Stimulated activated naive B cell treated with anti-CD40 and anti-IgM and Interleukin-4, amounts not matched to agents 10 μg/mL and 1 μg/mL and 100 μg/mL, for 72 hours (primary cell): ENCODE measurements around the gene CA5A.

Experiments
- ATAC-seq, 2 donors: fragments of 150-1000 bp; cut with Tn5 transposase; replicated peaks; 2 replicates each; pipeline ENCODE4 v1.10.0; 2021; ENCODE audit warnings: moderate library complexity in 1 of 2
- DNase-seq: peaks from one replicate; pipeline ENCODE4 v3.0.0; 2021
- H3K27ac Mint-ChIP-seq: one replicate; pipeline ENCODE4 v1.8.0; 2022; ENCODE audit warnings: mild to moderate bottlenecking, mixed read lengths
- H3K27me3 Mint-ChIP-seq, 2 donors: one replicate each; pipeline ENCODE4 v1.8.0; 2022; ENCODE audit warnings: mixed read lengths in 2 of 2
- H3K36me3 Mint-ChIP-seq, 2 donors: one replicate each; pipeline ENCODE4 v1.8.0; 2022; ENCODE audit warnings: mixed read lengths in 2 of 2, mild to moderate bottlenecking in 1 of 2
- H3K4me1 Mint-ChIP-seq, 2 donors: one replicate each; pipeline ENCODE4 v1.8.0; 2022; ENCODE audit warnings: mixed read lengths in 2 of 2, mild to moderate bottlenecking in 1 of 2
- H3K4me3 Mint-ChIP-seq, 2 donors: one replicate each; pipeline ENCODE4 v1.8.0; 2022; ENCODE audit warnings: mild to moderate bottlenecking in 2 of 2, mixed read lengths in 2 of 2, moderate library complexity in 1 of 2
- H3K9me3 Mint-ChIP-seq, 2 donors: one replicate each; pipeline ENCODE4 v1.8.0; 2022; ENCODE audit warnings: mixed read lengths in 2 of 2, mild to moderate bottlenecking in 1 of 2

Gene CA5A

GRCh38 chr16:87973717-87974116 is 37.4 kb upstream of the CA5A start:
- H3K4me3 Mint-ChIP-seq = no peak overlapping the region
- H3K36me3 Mint-ChIP-seq = peaks cover 50 to 68% of the 10 kb centered on the region in 2 donors
- H3K4me1 Mint-ChIP-seq = peaks cover 28 to 62% of the 10 kb centered on the region in 2 donors
- peaks cover 15 to 22% of the 10 kb centered on the region in 2 donors for H3K9me3 Mint-ChIP-seq
- H3K27ac Mint-ChIP-seq = peak overlapping the region; percentile 15
- ATAC-seq = peak in 1 of 2 donors; percentile 12
- no peak for DNase-seq
- H3K27me3 Mint-ChIP-seq = no peaks in the 10 kb centered on the region

- ATAC-seq (no peak), DNase-seq (no peak)
- Mint-ChIP-seq H3K4me3 (no peak overlapping the region), H3K36me3 (peaks cover 49 to 61% of the 10 kb centered on the region in 2 donors), H3K4me1 (peaks cover 30 to 67% of the 10 kb centered on the region in 2 donors), H3K27me3 (no peaks in the 10 kb centered on the region), H3K27ac (peak overlapping the region; percentile 77), H3K9me3 (peaks cover 15 to 22% of the 10 kb centered on the region in 2 donors)
These were observed 35.6 kb upstream of the CA5A start for GRCh38 chr16:87971933-87972332.

- Mint-ChIP-seq H3K4me1 (peaks cover 35 to 78% of the 10 kb centered on the region in 2 donors), H3K36me3 (peaks cover 40 to 48% of the 10 kb centered on the region in 2 donors), H3K4me3 (no peak overlapping the region), H3K27me3 (no peaks in the 10 kb centered on the region), H3K27ac (no peak overlapping the region), H3K9me3 (peaks cover 15 to 22% of the 10 kb centered on the region in 2 donors)
- no peak for ATAC-seq
- no peak for DNase-seq
These were observed 33.9 kb upstream of the CA5A start for GRCh38 chr16:87970186-87970585.

GRCh38 chr16:87968541-87968940 is 32.2 kb upstream of the CA5A start:
- DNase-seq (no peak), ATAC-seq (no peak)
- Mint-ChIP-seq H3K4me3 (no peak overlapping the region), H3K27ac (no peak overlapping the region), H3K36me3 (peaks cover 38 to 51% of the 10 kb centered on the region in 2 donors), H3K9me3 (peaks cover 12 to 22% of the 10 kb centered on the region in 2 donors), H3K27me3 (no peaks in the 10 kb centered on the region), H3K4me1 (peaks cover 41 to 82% of the 10 kb centered on the region in 2 donors)

- peak overlapping the region; percentile 76 to 83 for H3K4me3 Mint-ChIP-seq
- peak overlapping the region; percentile 89 for H3K27ac Mint-ChIP-seq
- H3K4me1 Mint-ChIP-seq = peaks cover 48 to 77% of the 10 kb centered on the region in 2 donors
- H3K27me3 Mint-ChIP-seq = no peaks in the 10 kb centered on the region
- peaks cover 9 to 10% of the 10 kb centered on the region in 2 donors for H3K9me3 Mint-ChIP-seq
- ATAC-seq (peak; percentile 28 to 48), DNase-seq (no peak)
- peaks cover 34 to 47% of the 10 kb centered on the region in 2 donors for H3K36me3 Mint-ChIP-seq
These were observed 30.4 kb upstream of the CA5A start for GRCh38 chr16:87966685-87967185.

- Mint-ChIP-seq H3K4me3 (peak overlapping the region in 1 of 2 donors; percentile 21), H3K36me3 (peaks cover 28 to 44% of the 10 kb centered on the region in 2 donors), H3K27ac (peak overlapping the region; percentile 89), H3K9me3 (peaks cover 3 to 5% of the 10 kb centered on the region in 2 donors), H3K27me3 (no peaks in the 10 kb centered on the region), H3K4me1 (peaks cover 47 to 77% of the 10 kb centered on the region in 2 donors)
- DNase-seq (no peak), ATAC-seq (no peak)
These were observed 29.8 kb upstream of the CA5A start for GRCh38 chr16:87966064-87966645.

- ATAC-seq = no peak
- Mint-ChIP-seq H3K27ac (peak overlapping the region; percentile 66), H3K27me3 (no peaks in the 10 kb centered on the region), H3K4me1 (peaks cover 48 to 82% of the 10 kb centered on the region in 2 donors), H3K9me3 (no peaks in the 10 kb centered on the region), H3K36me3 (peaks cover 21 to 37% of the 10 kb centered on the region in 2 donors), H3K4me3 (peak overlapping the region in 1 of 2 donors; percentile 27)
- no peak for DNase-seq
These were observed 29.1 kb upstream of the CA5A start for GRCh38 chr16:87965417-87965816.

- ATAC-seq (no peak), DNase-seq (no peak)
- Mint-ChIP-seq H3K36me3 (peaks cover 22 to 34% of the 10 kb centered on the region in 2 donors), H3K4me3 (peak overlapping the region in 1 of 2 donors; percentile 48), H3K4me1 (peaks cover 55 to 82% of the 10 kb centered on the region in 2 donors), H3K27ac (peak overlapping the region; percentile 92), H3K27me3 (no peaks in the 10 kb centered on the region), H3K9me3 (no peaks in the 10 kb centered on the region)
These were observed 27.8 kb upstream of the CA5A start for GRCh38 chr16:87964049-87964659.

- H3K27me3 Mint-ChIP-seq = no peaks in the 10 kb centered on the region
- DNase-seq = peak; percentile 41
These were observed 27.1 kb upstream of the CA5A start for GRCh38 chr16:87963400-87963799.

GRCh38 chr16:87961623-87962022 is 25.3 kb upstream of the CA5A start:
- no peak overlapping the region for H3K27ac Mint-ChIP-seq

More at GRCh38 chr16:87963400-87963799, 27.1 kb upstream of the CA5A start:
- Mint-ChIP-seq H3K9me3 (no peaks in the 10 kb centered on the region), H3K4me3 (peak overlapping the region; percentile 38 to 48), H3K27ac (peak overlapping the region; percentile 92), H3K4me1 (peaks cover 57 to 82% of the 10 kb centered on the region in 2 donors), H3K36me3 (peaks cover 20 to 32% of the 10 kb centered on the region in 2 donors)
- peak; percentile 76 to 87 for ATAC-seq

GRCh38 chr16:87960852-87961251 is 24.5 kb upstream of the CA5A start:
- ATAC-seq (no peak), DNase-seq (no peak)
- Mint-ChIP-seq H3K4me1 (peaks cover 71 to 94% of the 10 kb centered on the region in 2 donors), H3K4me3 (peak overlapping the region in 1 of 2 donors; percentile 83), H3K36me3 (peaks cover 24 to 48% of the 10 kb centered on the region in 2 donors), H3K27ac (no peak overlapping the region), H3K9me3 (no peaks in the 10 kb centered on the region), H3K27me3 (no peaks in the 10 kb centered on the region)

More at GRCh38 chr16:87961623-87962022, 25.3 kb upstream of the CA5A start:
- no peaks in the 10 kb centered on the region for H3K9me3 Mint-ChIP-seq
- no peak overlapping the region for H3K4me3 Mint-ChIP-seq
- no peaks in the 10 kb centered on the region for H3K27me3 Mint-ChIP-seq
- H3K4me1 Mint-ChIP-seq = peaks cover 70 to 94% of the 10 kb centered on the region in 2 donors
- no peak for ATAC-seq
- H3K36me3 Mint-ChIP-seq = peaks cover 24 to 47% of the 10 kb centered on the region in 2 donors
- no peak for DNase-seq

GRCh38 chr16:87960296-87960695 is 24.0 kb upstream of the CA5A start:
- no peaks in the 10 kb centered on the region for H3K9me3 Mint-ChIP-seq
- peak overlapping the region; percentile 98 for H3K27ac Mint-ChIP-seq
- H3K27me3 Mint-ChIP-seq = no peaks in the 10 kb centered on the region
- peak overlapping the region; percentile 83 to 91 for H3K4me3 Mint-ChIP-seq
- ATAC-seq (no peak), DNase-seq (no peak)
- H3K4me1 Mint-ChIP-seq = peaks cover 73 to 94% of the 10 kb centered on the region in 2 donors
- H3K36me3 Mint-ChIP-seq = peaks cover 24 to 52% of the 10 kb centered on the region in 2 donors

- Mint-ChIP-seq H3K27ac (peak overlapping the region; percentile 98), H3K36me3 (peaks cover 21 to 47% of the 10 kb centered on the region in 2 donors), H3K9me3 (no peaks in the 10 kb centered on the region), H3K27me3 (no peaks in the 10 kb centered on the region), H3K4me1 (peaks cover 69 to 94% of the 10 kb centered on the region in 2 donors), H3K4me3 (peak overlapping the region; percentile 83 to 91)
- DNase-seq (no peak), ATAC-seq (peak; percentile 17 to 33)
These were observed 23.2 kb upstream of the CA5A start for GRCh38 chr16:87959391-87959990.

GRCh38 chr16:87958632-87959031 is 22.3 kb upstream of the CA5A start:
- Mint-ChIP-seq H3K27me3 (no peaks in the 10 kb centered on the region), H3K27ac (peak overlapping the region; percentile 98), H3K4me1 (peaks cover 71 to 94% of the 10 kb centered on the region in 2 donors), H3K4me3 (peak overlapping the region; percentile 83 to 91), H3K36me3 (peaks cover 27 to 50% of the 10 kb centered on the region in 2 donors), H3K9me3 (no peaks in the 10 kb centered on the region)
- ATAC-seq (no peak), DNase-seq (no peak)
